CD1c-positive myeloid dendritic cell (primary cell): ENCODE measurements around the gene RAB6D.
"Not testable (repeated sequence)": the region's sequence is repeated elsewhere in the genome, so short reads cannot be mapped to it uniquely, and the experiment has no call there.

Experiments
- DNase-seq: peaks from one replicate; pipeline ENCODE4 v3.0.0-alpha.2; 2016; ENCODE audit errors: extremely low spot score

Gene RAB6D

DNA sequence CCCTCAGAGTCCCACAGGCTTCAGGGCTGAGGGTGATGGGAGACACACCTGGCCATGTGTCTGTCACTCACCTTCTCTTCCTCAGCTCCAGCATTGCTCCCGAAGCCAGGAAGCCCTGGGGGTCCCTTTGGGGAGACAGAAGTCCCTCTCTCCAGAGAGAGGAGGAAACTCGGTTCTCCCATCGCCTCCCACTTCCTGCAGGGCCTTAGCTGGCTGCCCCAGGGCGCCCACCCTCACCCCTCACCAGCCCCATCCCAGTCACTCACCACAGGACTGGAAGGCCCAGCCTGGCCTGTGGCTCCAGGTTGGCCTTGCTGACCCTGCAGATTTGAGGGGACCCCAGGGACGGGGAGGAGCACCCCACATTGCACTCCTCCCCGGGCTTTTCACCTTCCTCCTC, 2.7 kb upstream of the RAB6D start:
- no peak for DNase-seq

DNA sequence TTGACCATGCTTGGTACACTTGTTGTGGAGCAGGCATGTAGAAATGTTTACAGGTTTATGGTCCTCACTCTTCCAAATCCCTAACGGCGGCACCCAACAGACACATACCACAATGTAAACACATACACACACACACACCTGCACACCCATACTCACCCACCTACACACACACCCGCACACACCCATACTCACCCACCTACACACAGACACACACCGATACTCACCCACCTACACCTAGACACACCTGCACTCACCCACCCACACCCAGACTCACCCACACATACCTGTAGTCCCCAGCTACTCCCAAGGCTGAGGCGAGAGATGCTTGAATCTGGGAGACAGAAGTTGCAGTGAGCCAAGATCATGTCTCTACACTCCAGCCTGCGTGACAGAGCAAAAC, 1.5 kb upstream of the RAB6D start:
- no peak for DNase-seq

- not testable (repeated sequence) for DNase-seq
These were observed 755 bp downstream of the RAB6D start for GRCh38 chr2:131363213-131363612.

DNA sequence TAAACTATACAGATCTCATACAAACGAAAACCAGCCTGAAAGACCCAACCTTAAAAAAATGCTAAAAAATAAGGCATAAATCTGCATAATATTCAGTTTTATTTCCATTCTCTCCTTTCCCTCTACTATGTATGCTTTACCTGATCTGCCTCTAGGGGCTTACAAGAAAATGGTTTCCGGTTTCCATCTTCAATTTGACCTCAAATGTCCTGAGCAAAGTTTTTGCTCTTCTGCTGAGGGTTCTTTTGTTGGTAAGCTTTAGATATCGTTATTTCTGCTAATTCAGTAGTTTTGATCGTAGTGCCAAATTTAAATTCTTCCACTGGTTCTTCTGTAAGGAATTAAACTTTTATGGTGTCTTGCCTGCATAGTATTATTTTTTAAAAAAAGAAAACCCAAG, 2.2 kb downstream of the RAB6D start:
- not testable (repeated sequence) for DNase-seq

GRCh38 chr2:131353167-131353697, 10.7 kb downstream of the RAB6D start:
- not testable (repeated sequence) for DNase-seq

GRCh38 chr2:131349021-131349420, 14.9 kb downstream of the RAB6D start:
- DNase-seq: no peak

DNA sequence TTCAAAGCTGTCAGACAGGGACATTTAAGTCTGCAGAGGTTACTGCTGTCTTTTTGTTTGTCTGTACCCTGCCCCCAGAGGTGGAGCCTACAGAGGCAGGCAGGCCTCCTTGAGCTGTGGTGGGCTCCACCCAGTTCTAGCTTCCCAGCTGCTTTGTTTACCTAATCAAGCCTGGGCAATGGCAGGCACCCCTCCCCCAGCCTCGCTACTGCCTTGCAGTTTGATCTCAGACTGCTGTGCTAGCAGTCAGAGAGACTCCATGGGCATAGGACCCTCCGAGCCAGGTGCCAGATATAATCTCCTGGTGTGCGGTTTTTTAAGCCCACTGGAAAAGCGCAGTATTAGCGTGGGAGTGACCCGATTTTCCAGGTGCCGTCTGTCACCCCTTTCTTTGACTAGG, 16.9 kb downstream of the RAB6D start:
- DNase-seq: not testable (repeated sequence)

DNA sequence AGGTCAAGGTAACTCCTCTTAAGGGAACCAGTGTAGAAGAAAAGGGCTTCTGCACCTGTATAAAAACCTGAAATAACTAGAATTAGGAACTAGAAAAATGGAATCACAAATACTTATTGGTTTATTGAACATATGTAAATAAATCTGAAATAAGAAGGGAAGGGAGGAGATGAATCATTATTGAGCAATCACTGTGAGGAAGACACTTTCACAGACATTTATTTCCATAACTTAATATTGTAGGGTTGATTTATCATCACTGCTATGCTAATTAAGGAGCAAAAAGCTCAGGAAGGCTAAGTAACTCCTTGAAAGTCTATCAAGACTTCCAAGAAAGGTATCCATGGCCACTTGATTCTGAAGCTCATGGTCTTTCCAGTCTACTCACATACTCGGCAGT, 24.7 kb downstream of the RAB6D start:
- not testable (repeated sequence) for DNase-seq

DNA sequence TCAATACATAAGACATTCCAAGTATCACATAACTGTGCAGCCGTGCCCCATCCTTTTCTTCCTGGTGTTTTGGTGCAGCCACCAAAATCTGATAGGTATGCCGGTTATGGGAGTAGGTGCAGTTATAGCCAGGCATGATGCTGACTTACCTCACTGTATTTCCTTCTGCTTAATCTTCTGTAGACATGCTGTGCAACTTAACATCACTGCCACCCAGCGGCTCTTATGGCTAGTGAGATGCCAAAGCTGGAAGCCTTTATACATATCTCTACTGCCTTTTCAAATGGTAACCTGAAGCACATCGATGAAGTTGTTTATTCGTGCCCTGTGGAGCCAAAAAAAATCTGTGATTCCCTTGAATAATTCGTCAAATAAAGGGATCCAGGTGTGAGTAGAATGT, 28.6 kb downstream of the RAB6D start:
- not testable (repeated sequence) for DNase-seq

- DNase-seq: not testable (repeated sequence)
These were observed 31.3 kb downstream of the RAB6D start for GRCh38 chr2:131332709-131333108.

GRCh38 chr2:131331000-131331399, 33.0 kb downstream of the RAB6D start:
- DNase-seq: not testable (repeated sequence)

DNA sequence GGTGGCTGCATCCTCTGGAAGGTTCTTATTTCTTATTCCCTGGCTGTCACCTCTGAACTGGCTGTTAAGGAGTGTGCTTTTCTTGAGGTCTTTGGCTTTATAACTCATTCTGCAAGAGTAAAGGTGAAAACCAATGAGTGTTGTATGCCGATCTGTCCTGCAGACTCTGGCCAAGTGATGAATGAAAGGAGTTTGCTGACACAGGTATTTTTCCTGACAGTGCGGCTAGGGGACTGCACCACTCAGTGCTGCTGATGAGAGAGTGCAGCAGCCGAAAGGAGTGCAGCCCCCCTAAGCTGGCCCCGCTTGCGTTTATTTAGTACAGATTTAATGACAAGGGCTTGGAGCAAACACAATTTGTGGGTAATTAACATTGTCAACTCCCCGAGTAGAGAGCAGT, 41.8 kb downstream of the RAB6D start:
- DNase-seq: no peak

- DNase-seq: not testable (repeated sequence)
These were observed 42.6 kb downstream of the RAB6D start for GRCh38 chr2:131321344-131321743.

- DNase-seq: not testable (repeated sequence)
These were observed 53.0 kb downstream of the RAB6D start for GRCh38 chr2:131311001-131311400.
